OCI-LY7 (cell line): ENCODE measurements around the gene PIGN.

Experiments
- CTCF ChIP-seq: fragments of 200-600 bp; sonication (generic); conservative IDR thresholded peaks from 2 replicates; pipeline ENCODE4 v1.5.1; 2014; ENCODE audit warnings: mild to moderate bottlenecking, antibody characterized with exemption, low read length, moderate library complexity, mixed read lengths
- EZH2phosphoT487 ChIP-seq: fragments of 200-600 bp; sonication (generic); IDR thresholded peaks from 2 replicates; pipeline ENCODE4 v1.6.1; 2018; ENCODE audit warnings: low read depth, borderline replicate concordance, mild to moderate bottlenecking, mixed run types, antibody characterized with exemption, low read length, moderate library complexity, mixed read lengths

GRCh38 chr18:62164310-62164709 lies 22.5 kb downstream of the PIGN start:
- no peak for TF ChIP-seq CTCF
- no peak for TF ChIP-seq EZH2phosphoT487
